ENCODE results near the gene ZNF528.

ZNF528 gene

DNA sequence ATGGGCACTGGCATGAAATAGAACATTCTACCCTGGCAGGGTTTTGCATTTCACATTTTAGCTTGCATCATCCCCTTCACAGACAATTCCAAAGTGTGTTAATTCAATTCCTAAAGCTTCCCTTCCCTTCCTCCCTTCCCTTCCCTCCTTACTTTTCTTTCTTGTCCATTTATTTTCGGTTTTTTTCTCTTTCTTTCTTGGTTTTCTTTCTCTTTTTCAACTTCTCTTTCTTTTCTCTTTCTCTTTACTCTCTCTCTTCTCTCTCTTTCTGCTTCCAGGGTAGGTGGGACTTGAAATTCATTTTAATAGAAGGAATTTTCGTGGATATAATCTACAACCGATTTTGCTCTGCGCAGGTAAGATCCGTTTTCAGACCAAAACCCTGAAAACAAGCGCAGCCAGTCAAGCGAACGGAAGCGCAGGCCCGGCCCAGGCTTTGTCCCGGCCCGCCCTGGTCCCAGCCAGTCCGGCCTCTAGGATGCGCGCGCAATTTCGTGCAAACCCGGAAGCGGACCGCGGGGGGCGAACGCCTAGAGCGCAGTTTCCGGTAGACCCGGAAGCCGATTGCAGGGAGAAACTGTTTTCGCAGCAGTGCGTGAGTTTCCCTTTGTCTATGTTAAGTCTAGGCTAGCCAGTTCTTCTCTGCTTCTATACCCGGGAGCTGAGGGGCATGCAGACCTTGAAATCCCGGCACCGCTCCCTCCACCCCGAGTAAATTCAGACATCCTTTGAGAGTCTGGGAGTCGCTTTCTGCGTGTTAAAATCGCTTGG is at the start of gene ZNF528:
TSS of gene ZNF528 (plus strand) at position 540 of the 771 bp plus-strand sequence. CDS start 4,165 bp downstream, outside the sequence.
- peak; percentile 69 for DNase-seq (ENCODE audit: low read depth)

DNA sequence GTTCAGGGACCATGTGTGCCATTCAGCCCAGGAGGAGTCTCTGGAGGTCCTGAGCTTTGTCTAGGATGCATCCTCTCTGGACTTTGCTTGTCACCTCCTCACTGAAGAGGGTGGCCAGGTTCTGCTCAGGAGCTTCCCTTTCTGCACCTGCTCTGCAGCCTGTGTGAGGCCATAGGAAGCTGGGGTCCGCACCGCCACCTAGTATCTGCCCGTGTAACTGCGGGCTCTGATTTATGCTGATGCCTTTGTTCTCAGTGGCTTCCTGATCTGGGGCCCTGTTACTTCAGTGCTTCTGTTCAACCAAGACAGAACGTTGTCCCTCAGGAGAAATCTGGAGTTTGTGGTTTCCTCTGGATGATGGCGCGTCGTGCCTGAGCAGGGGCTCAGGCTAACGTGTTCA is 46.1 kb upstream of the ZNF528 start:
- DNase-seq (ENCODE audit: low read depth): no peak

DNA sequence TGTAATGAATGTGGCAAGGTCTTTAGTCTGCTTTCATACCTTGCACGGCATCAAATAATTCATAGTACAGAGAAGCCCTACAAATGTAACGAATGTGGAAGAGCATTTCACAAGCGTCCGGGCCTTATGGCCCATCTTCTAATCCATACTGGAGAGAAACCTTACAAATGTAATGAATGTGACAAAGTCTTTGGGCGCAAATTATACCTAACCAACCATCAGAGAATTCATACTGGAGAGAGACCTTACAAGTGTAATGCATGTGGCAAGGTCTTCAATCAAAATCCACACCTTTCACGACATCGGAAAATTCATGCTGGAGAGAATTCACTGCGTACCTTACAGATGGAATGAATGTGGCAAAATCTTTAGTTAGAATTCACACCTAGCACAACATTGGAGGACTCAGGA is 31.2 kb upstream of the ZNF528 start:
- no peak for DNase-seq (ENCODE audit: low read depth)

DNA sequence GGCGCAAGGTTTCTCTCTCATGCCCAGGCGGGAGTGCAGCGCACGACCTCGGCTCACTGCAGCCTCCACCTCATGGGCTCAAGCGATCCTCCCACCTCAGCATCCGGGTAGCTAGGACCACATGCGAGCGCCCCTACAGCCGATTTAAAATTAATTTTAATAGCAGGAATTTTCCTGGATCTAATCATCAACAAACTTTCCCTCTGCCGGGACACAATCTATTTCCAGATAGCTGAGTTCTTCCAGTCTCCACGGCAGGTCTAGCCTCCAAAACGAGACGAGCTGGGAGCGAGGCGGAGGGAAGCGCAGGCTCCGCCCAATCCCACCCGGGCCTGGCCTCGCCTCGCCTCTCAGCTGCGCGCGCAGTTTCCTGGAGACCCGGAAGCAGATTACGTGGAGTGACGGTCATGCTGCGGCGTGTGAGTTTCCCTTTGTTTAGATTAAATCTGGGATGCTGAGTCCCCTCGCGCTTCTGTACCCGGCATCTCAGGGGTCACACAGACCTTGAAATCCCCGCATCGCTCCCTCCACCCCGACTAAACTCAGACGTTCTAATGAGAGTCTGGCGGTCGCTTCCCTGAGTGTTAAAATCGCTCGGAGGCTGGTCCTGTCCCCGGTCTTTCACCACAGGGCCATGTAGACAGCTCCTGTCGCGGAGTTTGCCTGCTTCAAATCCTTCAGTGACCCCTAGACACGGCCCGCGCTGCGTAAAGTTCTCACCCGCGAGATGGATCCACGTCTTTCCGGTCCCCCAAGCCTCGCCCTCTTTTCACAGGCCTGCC is 27.9 kb upstream of the ZNF528 start, which contains the start of gene ZNF880:
TSS of gene ZNF880 (plus strand) at position 365 of the 782 bp plus-strand sequence. CDS start at position 408, 43 bp downstream.
- peak; percentile 82 for DNase-seq (ENCODE audit: low read depth)

DNA sequence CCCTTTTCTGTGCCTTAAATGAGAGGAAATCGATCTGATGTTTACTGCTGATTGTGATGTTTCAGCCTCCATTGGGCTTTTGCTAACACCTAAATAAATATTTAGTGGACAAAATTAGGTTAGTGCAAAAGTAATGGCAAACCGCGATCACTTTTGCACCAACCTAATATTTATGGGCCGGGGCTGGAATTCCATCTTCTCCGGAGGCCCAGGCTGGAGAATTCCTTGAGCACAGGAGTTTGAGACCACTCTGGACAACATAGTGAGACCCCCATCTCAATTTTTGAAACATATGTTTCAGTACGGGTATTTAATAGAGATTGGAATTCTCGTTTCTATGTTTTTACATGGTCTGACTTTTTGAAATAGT is 27.3 kb upstream of the ZNF528 start:
- DNase-seq (ENCODE audit: low read depth): no peak

DNA sequence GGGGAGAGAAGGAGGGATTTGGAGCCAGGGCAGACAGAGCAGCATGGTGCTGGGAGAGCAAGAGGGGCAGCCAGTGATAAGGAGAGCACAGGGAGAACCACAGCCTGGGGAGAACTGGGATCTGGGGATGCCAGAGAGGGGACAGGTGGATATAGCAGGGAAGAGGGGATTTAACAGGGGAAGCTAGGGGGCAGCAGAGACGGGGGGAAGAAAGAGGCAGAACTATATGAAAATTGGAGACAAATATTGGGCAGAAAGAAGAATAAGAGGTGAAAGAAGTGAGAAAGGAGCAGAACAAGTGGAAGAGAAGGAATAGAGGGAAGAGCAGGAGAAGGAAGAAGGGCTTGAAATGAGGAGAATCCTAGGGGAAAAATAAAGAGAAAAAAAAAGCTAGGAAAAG is 6.5 kb upstream of the ZNF528 start:
- DNase-seq (ENCODE audit: low read depth): no peak

DNA sequence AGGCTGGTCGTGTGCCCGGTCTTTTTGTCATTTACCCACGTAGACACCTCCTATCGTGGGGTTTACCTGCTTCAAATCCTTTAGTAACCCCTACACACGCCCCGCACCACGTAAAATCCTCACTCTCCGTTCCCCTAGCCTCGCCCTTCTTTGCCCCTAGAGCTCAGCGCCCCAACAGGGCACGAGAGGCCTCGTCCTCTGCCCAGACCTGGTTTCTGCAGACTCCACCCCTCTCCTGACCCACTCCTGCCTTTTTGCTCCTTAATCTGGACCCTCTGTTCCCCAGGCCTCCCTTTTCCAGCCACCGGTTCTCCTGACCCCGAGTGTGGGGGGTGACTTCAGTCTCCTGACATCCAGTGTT is 412 bp downstream of the ZNF528 start:
- DNase-seq (ENCODE audit: low read depth): no peak

DNA sequence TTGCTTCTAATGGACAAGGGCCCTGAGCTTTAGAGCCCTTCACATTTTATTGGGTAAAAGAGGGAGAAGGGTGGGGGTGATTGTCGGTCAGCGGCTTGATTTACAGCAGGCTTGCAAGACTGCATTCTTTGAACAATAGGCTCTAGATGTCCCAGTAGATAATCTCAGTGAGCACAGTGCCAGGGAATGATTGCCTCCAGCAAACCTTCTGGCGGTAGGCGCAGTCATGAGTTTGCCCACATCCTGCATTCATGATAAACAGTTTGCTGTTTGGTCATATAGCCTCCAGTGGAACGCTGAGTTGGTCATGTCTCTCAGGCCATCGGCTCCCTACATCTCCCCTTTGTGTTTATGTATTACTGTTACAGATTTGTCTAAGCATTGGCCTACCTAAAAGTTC is 12.6 kb downstream of the ZNF528 start:
- DNase-seq (ENCODE audit: low read depth): no peak

DNA sequence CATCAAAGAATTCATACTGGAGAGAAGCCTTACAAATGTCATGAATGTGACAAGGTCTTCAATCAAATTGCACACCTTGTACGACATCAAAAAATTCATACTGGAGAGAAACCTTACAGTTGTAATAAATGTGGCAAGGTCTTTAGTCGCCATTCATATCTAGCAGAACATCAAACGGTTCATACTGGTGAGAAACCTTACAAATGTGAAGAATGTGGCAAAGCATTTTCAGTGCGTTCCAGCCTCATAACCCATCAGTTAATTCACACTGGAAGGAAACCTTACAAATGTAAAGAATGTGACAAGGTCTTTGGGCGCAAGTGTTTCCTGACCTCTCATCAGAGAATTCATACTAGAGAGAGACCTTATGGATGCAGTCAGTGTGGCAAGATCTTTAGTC is 18.1 kb downstream of the ZNF528 start:
- DNase-seq (ENCODE audit: low read depth): no peak

DNA sequence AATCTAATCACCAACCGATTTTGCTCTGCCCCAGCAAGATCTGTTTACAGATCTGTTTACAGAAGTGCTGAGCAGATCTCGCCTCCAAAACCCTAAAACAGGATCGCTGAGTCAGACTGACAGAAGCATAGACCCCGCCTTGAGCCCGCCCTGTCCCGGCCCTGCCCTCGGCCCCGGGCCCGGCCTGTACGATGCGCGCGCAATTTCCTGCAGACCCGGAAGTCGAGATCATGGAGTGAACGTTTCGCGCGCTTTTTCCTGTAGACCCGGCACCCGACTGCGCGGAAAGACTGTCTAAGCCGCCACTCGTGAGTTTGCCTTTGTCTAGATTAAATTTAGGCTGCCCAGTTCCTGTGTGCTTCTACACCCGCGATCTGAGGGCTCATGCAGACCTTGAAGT is 31.3 kb downstream of the ZNF528 start, which contains the start of gene ZNF534:
TSS of gene ZNF534 (plus strand) at position 212 of the 400 bp plus-strand sequence. CDS start 2,327 bp downstream, outside the sequence.
- DNase-seq (ENCODE audit: low read depth): no peak

DNA sequence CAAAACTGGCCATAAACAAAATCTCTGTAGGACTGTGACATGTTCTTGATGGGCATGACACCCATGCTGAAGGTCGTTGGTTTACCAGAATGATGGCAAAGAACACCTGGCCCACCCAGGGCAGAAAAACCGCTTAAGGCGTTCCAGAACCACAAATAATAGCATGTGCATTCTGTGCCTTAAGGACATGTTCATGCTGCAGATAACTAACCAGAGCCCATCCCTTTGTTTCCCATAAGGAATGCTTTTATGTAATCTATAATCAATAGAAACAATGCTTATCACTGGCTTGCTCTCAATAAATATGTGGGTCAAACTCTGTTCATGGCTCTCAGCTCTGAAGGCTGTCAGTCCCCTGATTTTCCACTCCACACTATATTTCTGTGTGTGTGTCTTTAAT is 44.5 kb downstream of the ZNF528 start:
- DNase-seq (ENCODE audit: low read depth): no peak

DNA sequence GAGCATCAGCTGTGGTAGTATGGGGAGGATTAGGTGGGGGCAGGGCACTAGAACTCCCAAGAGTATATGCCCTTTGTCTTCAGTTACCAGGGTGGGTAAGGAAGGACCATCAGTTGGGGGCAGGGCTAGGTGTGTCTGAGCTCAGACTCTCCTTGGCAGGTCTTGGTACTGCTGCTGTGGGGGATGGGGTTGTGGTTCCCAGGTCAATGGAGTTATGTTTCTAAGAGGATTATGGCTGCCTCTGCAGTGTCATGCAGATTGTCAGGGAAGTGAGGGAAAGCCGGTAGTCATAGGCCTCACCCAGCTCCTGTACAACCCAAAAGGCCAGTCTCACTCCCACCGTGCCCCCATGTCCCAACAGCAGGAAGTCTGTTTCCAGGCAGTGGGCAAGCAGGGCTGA is 46.9 kb downstream of the ZNF528 start:
- no peak for DNase-seq (ENCODE audit: low read depth)

DNA sequence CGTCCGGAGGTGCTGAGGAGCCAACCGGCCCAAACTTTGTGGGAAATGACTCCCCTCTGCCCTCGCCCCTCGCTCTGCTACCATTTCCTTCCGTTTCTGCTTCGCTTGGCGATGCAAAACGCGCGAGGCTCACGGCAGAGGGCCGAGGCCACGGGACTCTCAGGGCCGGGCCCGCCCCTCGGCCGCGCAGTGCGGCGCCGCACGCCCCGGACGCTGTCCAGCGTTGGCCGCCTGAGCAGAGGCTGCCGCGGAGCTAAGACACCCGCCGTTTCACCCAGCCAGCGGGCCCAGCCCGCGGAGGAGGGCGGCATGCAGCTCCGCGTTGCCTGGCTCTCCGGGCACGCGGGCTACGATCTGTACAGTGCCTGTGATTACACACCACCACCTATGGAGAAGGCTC is 53.6 kb downstream of the ZNF528 start:
- DNase-seq (ENCODE audit: low read depth): no peak

DNA sequence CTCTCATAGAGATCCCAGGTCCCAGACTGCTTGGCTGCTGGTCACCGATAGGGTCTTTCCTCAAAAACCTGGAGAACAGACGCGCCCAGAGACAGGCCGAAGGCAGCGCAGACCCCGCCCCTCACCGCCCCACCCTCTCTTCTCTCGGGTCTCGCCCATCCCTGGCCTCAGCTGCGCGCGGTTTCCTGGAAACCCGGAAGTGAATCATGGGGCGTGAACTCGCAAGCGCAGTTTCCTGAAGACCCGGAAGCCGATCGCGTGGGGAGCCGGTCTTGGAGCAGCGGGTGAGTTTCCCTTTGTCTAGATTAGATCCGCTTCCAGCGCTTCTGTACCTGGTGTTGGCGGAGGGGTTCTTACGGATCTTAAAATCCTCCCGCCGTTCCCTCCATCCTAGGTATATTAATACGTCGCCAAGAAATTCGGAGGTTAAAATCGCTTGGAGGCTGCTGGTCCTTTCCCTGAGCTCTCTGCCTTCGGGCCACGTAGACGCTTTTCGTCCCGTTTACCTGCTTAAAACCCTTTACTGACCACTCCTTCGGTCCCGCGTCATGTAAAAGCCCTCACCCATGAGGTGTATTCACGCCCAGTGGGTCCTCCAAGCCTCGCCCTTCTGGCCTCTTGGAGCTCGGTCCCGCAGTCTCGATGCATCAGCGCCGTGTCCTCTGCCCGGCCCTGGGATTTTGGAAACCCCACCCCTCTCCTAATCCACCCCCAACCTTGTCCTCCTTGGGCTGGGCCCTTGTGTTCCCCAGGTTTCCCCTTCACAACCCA is 55.9 kb downstream of the ZNF528 start, which contains the start of gene ZNF578:
TSS of gene ZNF578 (plus strand) at position 230 of the 771 bp plus-strand sequence. CDS start 48,293 bp downstream, outside the sequence.
- no peak for DNase-seq (ENCODE audit: low read depth)

DNA sequence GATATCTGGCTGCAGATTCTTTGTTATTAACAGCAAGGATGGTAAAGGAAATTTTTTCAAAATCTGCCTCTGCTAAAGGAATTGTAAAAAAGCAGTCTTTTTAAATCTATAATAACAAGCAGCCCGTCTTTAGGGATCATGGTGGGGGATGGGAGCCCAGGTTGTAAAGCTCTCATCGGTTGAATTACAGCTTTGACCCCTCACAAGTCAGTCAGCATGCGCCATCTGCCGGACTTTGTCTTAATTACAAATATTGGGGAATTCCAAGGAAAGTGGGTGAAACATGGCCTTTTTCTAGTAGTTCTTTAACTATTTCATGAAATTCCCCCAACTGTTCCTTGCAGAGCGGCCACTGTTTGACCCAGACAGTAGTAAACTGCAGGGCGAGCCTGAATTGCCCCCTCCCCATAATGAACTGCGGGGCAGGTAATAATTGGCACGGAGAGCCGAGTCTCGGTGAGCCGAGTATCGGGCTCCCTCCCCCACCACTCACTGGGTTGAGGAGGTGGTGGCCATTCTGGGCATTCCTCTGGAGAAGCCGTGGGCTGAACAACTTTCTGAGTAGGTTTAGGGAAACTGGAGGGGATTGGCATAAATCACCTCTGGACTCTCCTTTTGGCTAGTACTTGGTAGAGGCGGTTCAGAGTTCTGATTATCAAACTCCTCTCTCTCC is 67.3 kb downstream of the ZNF528 start:
- DNase-seq (ENCODE audit: low read depth): peak; percentile 3

Measured in CMK (cell line).